Effector memory CD4-positive, alpha-beta T cell (primary cell): Measurements from ENCODE around the gene METAP1D.

Experiments used
- DNase-seq, 3 donors: peaks; one replicate each; pipeline ENCODE4 v3.0.0-alpha.2; 2020
- H3K27ac ChIP-seq: 2 replicates; pipeline ENCODE4 v1.7.0; 2013; ENCODE audit warnings: mild to moderate bottlenecking, low read length, moderate library complexity; ENCODE audit not compliant: insufficient read depth, poor library complexity, severe bottlenecking
- H3K27me3 ChIP-seq: replicated peaks from 2 replicates; pipeline ENCODE4 v1.7.0; 2013; ENCODE audit warnings: mild to moderate bottlenecking, low read length; ENCODE audit not compliant: insufficient read depth, control insufficient read depth, poor library complexity, severe bottlenecking
- H3K36me3 ChIP-seq: 2 replicates; pipeline ENCODE4 v1.7.0; 2013; ENCODE audit warnings: mild to moderate bottlenecking, low read length, moderate library complexity; ENCODE audit not compliant: control insufficient read depth, insufficient read depth
- H3K4me1 ChIP-seq: 2 replicates; pipeline ENCODE4 v1.7.0; 2013; ENCODE audit warnings: low read length, mild to moderate bottlenecking; ENCODE audit not compliant: control insufficient read depth, insufficient read depth, poor library complexity, severe bottlenecking
- H3K4me3 ChIP-seq: 2 replicates; pipeline ENCODE4 v1.7.0; 2013; ENCODE audit warnings: low read length, low read depth, mild to moderate bottlenecking; ENCODE audit not compliant: insufficient read depth, poor library complexity, severe bottlenecking
- H3K9me3 ChIP-seq: 2 replicates; pipeline ENCODE4 v1.7.0; 2013; ENCODE audit warnings: mild to moderate bottlenecking, low read length, moderate library complexity; ENCODE audit not compliant: control insufficient read depth

The METAP1D gene

GRCh38 chr2:172013396-172013795, 13.6 kb downstream of the METAP1D start:
- Histone ChIP-seq H3K4me3 (no peak overlapping the region), H3K27me3 (no peaks in the 10 kb centered on the region)

GRCh38 chr2:172021074-172021931, 21.6 kb downstream of the METAP1D start:
- H3K4me1 ChIP-seq, result no peaks in the 10 kb centered on the region
- no peak for DNase-seq
- H3K9me3 ChIP-seq, result no peaks in the 10 kb centered on the region
- no peak overlapping the region for H3K4me3 ChIP-seq
- no peaks in the 10 kb centered on the region for H3K27me3 ChIP-seq
- H3K36me3 ChIP-seq, result no peaks in the 10 kb centered on the region
- H3K27ac ChIP-seq, result no peak overlapping the region

More at GRCh38 chr2:172013396-172013795, 13.6 kb downstream of the METAP1D start:
- no peaks in the 10 kb centered on the region for H3K36me3 ChIP-seq
- no peaks in the 10 kb centered on the region for H3K9me3 ChIP-seq
- DNase-seq, result no peak
- no peak overlapping the region for H3K27ac ChIP-seq
- no peaks in the 10 kb centered on the region for H3K4me1 ChIP-seq

GRCh38 chr2:172021955-172022354, 22.2 kb downstream of the METAP1D start:
- Histone ChIP-seq H3K9me3 (no peaks in the 10 kb centered on the region), H3K27ac (no peak overlapping the region), H3K27me3 (no peaks in the 10 kb centered on the region), H3K36me3 (no peaks in the 10 kb centered on the region), H3K4me1 (no peaks in the 10 kb centered on the region), H3K4me3 (no peak overlapping the region)
- DNase-seq, result no peak

- H3K4me1 ChIP-seq, result no peaks in the 10 kb centered on the region
- H3K4me3 ChIP-seq, result no peak overlapping the region
- H3K27me3 ChIP-seq, result no peaks in the 10 kb centered on the region
- H3K27ac ChIP-seq, result no peak overlapping the region
- no peak for DNase-seq
- no peaks in the 10 kb centered on the region for H3K9me3 ChIP-seq
- no peaks in the 10 kb centered on the region for H3K36me3 ChIP-seq
Measured at GRCh38 chr2:172031536-172031935, 31.8 kb downstream of the METAP1D start.

- no peaks in the 10 kb centered on the region for H3K4me1 ChIP-seq
- DNase-seq, result no peak
- H3K9me3 ChIP-seq, result no peaks in the 10 kb centered on the region
- H3K27ac ChIP-seq, result no peak overlapping the region
- H3K4me3 ChIP-seq, result no peak overlapping the region
- no peaks in the 10 kb centered on the region for H3K36me3 ChIP-seq
- H3K27me3 ChIP-seq, result no peaks in the 10 kb centered on the region
Measured at GRCh38 chr2:172038121-172038520, 38.4 kb downstream of the METAP1D start.

GRCh38 chr2:172038604-172039003, 38.9 kb downstream of the METAP1D start:
- no peaks in the 10 kb centered on the region for H3K9me3 ChIP-seq
- no peaks in the 10 kb centered on the region for H3K36me3 ChIP-seq
- no peak overlapping the region for H3K4me3 ChIP-seq
- DNase-seq, result no peak
- no peaks in the 10 kb centered on the region for H3K4me1 ChIP-seq
- no peaks in the 10 kb centered on the region for H3K27me3 ChIP-seq
- no peak overlapping the region for H3K27ac ChIP-seq

GRCh38 chr2:172039011-172039704, 39.4 kb downstream of the METAP1D start:
- H3K27me3 ChIP-seq, result no peaks in the 10 kb centered on the region
- H3K36me3 ChIP-seq, result no peaks in the 10 kb centered on the region
- no peak overlapping the region for H3K4me3 ChIP-seq
- no peak for DNase-seq
- H3K4me1 ChIP-seq, result no peaks in the 10 kb centered on the region
- H3K27ac ChIP-seq, result no peak overlapping the region
- H3K9me3 ChIP-seq, result no peaks in the 10 kb centered on the region

GRCh38 chr2:172040311-172040710, 40.6 kb downstream of the METAP1D start:
- Histone ChIP-seq H3K27ac (no peak overlapping the region), H3K4me1 (no peaks in the 10 kb centered on the region), H3K9me3 (no peaks in the 10 kb centered on the region), H3K27me3 (no peaks in the 10 kb centered on the region), H3K36me3 (no peaks in the 10 kb centered on the region), H3K4me3 (no peak overlapping the region)
- no peak for DNase-seq

GRCh38 chr2:172046080-172046678, 46.4 kb downstream of the METAP1D start:
- Histone ChIP-seq H3K4me1 (no peaks in the 10 kb centered on the region), H3K4me3 (no peak overlapping the region), H3K27me3 (no peaks in the 10 kb centered on the region), H3K36me3 (no peaks in the 10 kb centered on the region), H3K27ac (no peak overlapping the region), H3K9me3 (no peaks in the 10 kb centered on the region)
- no peak for DNase-seq
